ENCODE results near the gene LRRC9. TPM values are rescaled to one million over a fixed set of nuclear protein-coding genes. Genes with fewer than 3 reads are reported as not detected.
"Not testable (repeated sequence)": the region's sequence is repeated elsewhere in the genome, so short reads cannot be mapped to it uniquely, and the experiment has no call there.

Gene LRRC9
- total RNA-seq, 2 donors from 2014 or later: 0.06 to 0.34 TPM

DNA sequence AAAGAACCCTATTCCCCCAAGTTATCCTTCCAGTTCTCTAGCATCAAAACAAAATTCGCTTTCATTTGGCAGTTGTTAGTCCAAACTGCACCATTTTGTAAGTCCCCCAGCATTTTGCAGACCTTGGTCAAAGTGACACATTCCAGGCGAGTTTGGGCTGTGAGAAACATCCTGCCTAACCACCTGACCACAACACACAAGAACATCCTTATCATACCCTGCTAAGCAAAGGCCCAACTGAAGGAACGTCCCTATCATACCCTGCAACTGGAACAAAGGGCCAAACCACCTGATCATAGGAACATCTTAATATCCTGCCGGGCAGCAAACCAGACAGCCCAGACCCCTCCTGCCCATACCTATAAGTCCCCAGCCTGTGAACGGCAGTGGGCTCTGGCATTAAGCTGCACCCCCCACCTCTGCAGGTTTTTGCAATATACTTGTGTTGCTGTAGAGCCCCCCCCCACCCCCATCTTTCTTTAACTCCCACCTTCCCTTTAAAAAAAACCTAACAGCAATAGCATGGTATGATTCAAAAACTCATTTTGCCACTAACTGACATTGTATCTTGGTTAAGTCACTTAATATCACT, 174.5 kb downstream of the LRRC9 start:
- no peak for DNase-seq
- no peak for ATAC-seq
- intact Hi-C loops (cut with DNase I, micrococcal nuclease): no loop called here

- DNase-seq: no peak
- intact Hi-C loops (cut with DNase I, micrococcal nuclease): no loop called here
These were observed 175.3 kb downstream of the LRRC9 start for GRCh38 chr14:60095231-60095630.

DNA sequence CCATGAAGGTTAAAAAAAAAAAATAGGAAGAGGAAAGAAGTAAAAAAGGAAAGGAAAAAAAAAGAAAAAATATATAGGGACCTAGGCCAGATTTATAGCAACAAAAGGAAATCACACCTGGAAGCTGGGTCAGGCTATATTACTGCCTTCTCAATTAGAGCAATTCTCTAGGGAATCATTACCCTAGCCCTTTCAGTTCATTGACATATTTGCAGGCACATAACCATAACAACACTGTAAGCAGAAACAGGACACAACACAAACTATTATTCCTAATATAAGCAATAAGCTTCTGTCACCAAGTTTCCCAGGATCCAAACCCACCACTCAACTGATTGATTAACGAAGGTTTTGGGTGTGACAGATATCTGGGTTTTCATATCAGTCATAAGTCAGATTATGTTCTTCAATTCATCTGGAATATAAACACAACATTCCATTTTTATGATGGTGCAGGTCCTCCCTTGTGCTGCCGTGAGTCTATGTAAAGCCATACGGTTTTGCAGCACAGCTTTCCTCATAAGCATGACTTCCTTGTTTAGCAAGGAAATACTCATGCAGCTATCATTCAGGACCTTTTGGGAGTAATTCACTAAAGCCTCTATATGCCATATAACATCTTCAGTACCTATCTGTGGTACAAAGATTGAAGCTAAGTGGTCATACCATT, 176.0 kb downstream of the LRRC9 start:
- no peak for DNase-seq
- intact Hi-C loops (cut with DNase I, micrococcal nuclease): no loop called here
- peak; percentile 14 for ATAC-seq

More at GRCh38 chr14:60095231-60095630, 175.3 kb downstream of the LRRC9 start:
- ATAC-seq: no peak

- no peak for DNase-seq
- no peak for ATAC-seq
- intact Hi-C loops (cut with DNase I, micrococcal nuclease): no loop called here
These were observed 178.0 kb downstream of the LRRC9 start for GRCh38 chr14:60097974-60098373.

DNA sequence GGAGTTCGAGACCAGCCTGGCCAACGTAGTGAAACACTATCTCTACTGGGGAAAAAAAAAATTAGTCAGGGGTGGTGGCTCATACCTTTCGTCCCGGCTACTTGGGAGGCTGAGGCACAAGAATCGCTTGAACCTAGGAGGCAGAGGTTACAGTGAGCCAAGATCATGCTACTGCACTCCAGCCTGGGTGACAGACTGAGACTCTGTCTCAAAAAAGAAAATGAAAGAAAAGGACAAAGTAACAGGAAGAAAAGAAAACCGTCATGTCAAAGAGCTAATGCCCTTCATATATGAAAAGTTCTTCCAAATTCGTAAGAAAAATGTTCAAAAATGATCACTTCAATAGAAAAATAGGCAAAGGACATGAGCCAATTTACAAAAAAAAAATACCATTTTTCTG, 179.9 kb downstream of the LRRC9 start:
- ATAC-seq; intact Hi-C loops (cut with DNase I, micrococcal nuclease); DNase-seq: not testable (repeated sequence)

DNA sequence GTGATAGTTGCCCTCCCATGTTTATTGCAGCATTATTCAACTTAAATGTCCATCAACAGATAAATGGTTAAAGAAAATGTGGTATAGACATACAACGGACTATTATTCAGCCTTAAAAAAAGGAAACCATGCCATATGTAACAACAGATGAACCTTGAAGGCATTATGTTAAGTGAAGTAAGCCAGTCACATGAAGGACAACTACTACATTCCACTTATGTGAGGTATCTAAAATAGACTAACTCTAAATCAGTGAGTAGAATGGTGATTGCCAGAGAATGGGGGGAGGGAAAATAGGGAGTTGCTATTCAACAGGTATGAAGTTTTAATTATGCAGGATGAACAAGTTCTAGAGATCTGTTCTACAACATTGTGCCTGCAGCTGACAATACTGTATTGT, 181.8 kb downstream of the LRRC9 start:
- intact Hi-C loops (cut with DNase I, micrococcal nuclease): no loop called here
- ATAC-seq (no peak), DNase-seq (no peak)

DNA sequence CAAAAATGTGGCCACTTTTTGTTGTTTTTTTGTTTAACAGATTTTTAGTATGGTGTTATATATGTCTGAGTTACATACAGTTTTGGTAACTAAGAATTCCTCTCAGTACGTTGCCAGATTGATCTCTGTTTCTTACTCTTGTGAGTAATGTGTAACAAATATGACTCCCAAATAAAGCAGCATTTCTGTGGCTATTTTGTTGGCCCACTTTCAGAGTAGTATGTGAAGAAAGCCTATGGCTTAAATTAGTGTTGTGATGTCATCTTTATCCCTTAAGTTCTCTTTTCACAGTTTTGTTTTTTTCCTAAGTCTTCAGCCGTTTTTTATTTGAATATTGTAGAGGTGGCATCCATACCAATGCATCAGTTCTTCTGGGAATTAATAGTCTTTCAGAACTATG, 182.4 kb downstream of the LRRC9 start:
- ATAC-seq (no peak), DNase-seq (no peak)
- intact Hi-C loops (cut with DNase I, micrococcal nuclease): no loop called here

GRCh38 chr14:60106339-60106738, 186.4 kb downstream of the LRRC9 start:
- ATAC-seq (no peak), DNase-seq (no peak)
- intact Hi-C loops (cut with DNase I, micrococcal nuclease): no loop called here

DNA sequence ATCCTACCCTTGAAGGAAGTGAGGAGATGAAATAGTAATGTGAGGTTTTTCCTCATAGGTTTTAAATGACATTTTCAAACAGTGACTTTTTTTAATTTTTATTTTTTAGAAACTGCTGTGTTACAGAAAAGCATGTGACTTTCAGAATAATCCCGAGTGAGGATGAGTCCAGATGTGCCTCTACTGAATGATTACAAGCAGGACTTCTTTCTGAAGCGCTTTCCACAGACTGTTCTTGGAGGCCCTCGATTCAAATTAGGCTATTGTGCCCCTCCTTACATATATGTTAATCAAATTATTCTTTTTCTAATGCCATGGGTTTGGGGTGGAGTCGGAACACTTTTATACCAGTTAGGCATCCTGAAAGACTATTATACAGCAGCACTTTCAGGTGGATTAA, 187.5 kb downstream of the LRRC9 start:
- no peak for DNase-seq
- ATAC-seq: no peak
- intact Hi-C loops (cut with DNase I, micrococcal nuclease): no loop called here

DNA sequence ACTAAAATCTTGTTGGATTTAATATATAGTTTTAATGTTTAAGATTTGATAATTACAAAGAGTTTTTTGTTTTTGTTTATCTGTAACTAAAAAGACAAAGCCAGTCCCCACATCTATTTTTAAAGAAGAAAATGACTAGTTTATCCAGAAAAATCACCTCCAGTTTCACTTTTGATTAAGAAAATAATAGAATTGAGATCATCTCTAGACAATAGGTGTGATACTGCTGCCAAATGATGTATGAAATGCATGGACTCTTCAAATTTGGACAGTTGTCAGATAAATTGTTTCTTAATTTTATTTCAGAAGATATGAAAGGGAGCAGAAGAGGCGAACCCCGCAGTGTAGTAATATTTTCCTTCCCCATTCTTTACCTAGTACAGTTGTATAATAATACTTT, 191.8 kb downstream of the LRRC9 start:
- DNase-seq (no peak), ATAC-seq (no peak)
- intact Hi-C loops (cut with DNase I, micrococcal nuclease): no loop called here

Other genes with a start within 250 kb of the LRRC9 start
- gene RTN1, start 49.4 kb upstream of the LRRC9 start, total RNA-seq: 1 to 10 TPM; 1.5 to 4.3 TPM
- 10 to 100 TPM; 24.9 to 27.6 TPM for gene PCNX4, start 171.8 kb downstream of the LRRC9 start, total RNA-seq
- 10 to 100 TPM; 80.8 to 90.9 TPM for gene DHRS7, start 245.3 kb downstream of the LRRC9 start, total RNA-seq

Data from left colon (tissue), 2 donors.